Liver (tissue), 3 donors: ENCODE measurements around the gene TMEM259.

ENCODE experiments used
- GABPA ChIP-seq, 2 donors: IDR thresholded peaks in 1 of 2; conservative IDR thresholded peaks in 1 of 2; 2 replicates each; pipeline ENCODE4 v1.6.1; 2016; ENCODE audit warnings: antibody characterized with exemption in 2 of 2, mild to moderate bottlenecking in 1 of 2, moderate library complexity in 1 of 2
- MAX ChIP-seq: IDR thresholded peaks from 2 replicates; pipeline ENCODE4 v1.6.1; 2016; ENCODE audit warnings: antibody characterized with exemption
- RAD21 ChIP-seq, 2 donors: IDR thresholded peaks; 2 replicates each; pipeline ENCODE4 v1.6.1; 2016; ENCODE audit warnings: antibody characterized with exemption in 2 of 2, mild to moderate bottlenecking in 2 of 2
- TF ChIP-seq, protein P1 (sequence below): fragments of 150-350 bp; IDR thresholded peaks from 2 replicates; pipeline ENCODE4 v1.5.1; 2017; ENCODE audit warnings: improper control_type of control experiment, low read depth, low read length; ENCODE audit not compliant: missing input control
- TF ChIP-seq, protein P2 (sequence below): IDR thresholded peaks from 2 replicates; pipeline ENCODE4 v1.6.1; 2016; ENCODE audit warnings: antibody characterized with exemption, mild to moderate bottlenecking
- donor health status: healthy.
- donor health status: healthy.

GRCh38 chr19:1054102-1055027, 33.4 kb upstream of the TMEM259 start:
- TF ChIP-seq, protein P1, sequence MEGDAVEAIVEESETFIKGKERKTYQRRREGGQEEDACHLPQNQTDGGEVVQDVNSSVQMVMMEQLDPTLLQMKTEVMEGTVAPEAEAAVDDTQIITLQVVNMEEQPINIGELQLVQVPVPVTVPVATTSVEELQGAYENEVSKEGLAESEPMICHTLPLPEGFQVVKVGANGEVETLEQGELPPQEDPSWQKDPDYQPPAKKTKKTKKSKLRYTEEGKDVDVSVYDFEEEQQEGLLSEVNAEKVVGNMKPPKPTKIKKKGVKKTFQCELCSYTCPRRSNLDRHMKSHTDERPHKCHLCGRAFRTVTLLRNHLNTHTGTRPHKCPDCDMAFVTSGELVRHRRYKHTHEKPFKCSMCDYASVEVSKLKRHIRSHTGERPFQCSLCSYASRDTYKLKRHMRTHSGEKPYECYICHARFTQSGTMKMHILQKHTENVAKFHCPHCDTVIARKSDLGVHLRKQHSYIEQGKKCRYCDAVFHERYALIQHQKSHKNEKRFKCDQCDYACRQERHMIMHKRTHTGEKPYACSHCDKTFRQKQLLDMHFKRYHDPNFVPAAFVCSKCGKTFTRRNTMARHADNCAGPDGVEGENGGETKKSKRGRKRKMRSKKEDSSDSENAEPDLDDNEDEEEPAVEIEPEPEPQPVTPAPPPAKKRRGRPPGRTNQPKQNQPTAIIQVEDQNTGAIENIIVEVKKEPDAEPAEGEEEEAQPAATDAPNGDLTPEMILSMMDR = no peak
- no peak for TF ChIP-seq GABPA (IDR thresholded peaks at IDR 0.05 in 1 of 2, conservative IDR thresholded peaks at IDR 0.05 in 1 of 2)
- TF ChIP-seq MAX = no peak
- no peak for TF ChIP-seq RAD21 (IDR thresholded peaks at IDR 0.05)
- TF ChIP-seq, protein P2, sequence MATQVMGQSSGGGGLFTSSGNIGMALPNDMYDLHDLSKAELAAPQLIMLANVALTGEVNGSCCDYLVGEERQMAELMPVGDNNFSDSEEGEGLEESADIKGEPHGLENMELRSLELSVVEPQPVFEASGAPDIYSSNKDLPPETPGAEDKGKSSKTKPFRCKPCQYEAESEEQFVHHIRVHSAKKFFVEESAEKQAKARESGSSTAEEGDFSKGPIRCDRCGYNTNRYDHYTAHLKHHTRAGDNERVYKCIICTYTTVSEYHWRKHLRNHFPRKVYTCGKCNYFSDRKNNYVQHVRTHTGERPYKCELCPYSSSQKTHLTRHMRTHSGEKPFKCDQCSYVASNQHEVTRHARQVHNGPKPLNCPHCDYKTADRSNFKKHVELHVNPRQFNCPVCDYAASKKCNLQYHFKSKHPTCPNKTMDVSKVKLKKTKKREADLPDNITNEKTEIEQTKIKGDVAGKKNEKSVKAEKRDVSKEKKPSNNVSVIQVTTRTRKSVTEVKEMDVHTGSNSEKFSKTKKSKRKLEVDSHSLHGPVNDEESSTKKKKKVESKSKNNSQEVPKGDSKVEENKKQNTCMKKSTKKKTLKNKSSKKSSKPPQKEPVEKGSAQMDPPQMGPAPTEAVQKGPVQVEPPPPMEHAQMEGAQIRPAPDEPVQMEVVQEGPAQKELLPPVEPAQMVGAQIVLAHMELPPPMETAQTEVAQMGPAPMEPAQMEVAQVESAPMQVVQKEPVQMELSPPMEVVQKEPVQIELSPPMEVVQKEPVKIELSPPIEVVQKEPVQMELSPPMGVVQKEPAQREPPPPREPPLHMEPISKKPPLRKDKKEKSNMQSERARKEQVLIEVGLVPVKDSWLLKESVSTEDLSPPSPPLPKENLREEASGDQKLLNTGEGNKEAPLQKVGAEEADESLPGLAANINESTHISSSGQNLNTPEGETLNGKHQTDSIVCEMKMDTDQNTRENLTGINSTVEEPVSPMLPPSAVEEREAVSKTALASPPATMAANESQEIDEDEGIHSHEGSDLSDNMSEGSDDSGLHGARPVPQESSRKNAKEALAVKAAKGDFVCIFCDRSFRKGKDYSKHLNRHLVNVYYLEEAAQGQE = no peak
